AG04449 (cell line): ENCODE results near the gene NSF.
"Not testable (repeated sequence)": the region's sequence is repeated elsewhere in the genome, so short reads cannot be mapped to it uniquely, and the experiment has no call there.

Experiments used
- CTCF ChIA-PET: fragments of 350-600 bp; formaldehyde crosslinking; extraction: SDS; loops from one replicate; lab custom pipeline; 2021; ENCODE audit warnings: antibody characterized with exemption; lab: Yijun Ruan, JAX
- POLR2A ChIA-PET: fragments of 400-600, 350-600 bp; formaldehyde crosslinking; extraction: SDS; loops from one replicate; lab custom pipeline; 2020; ENCODE audit warnings: antibody characterized with exemption, inconsistent platforms; lab: Yijun Ruan, JAX
- DNase-seq: peaks from one replicate; pipeline ENCODE4 v3.0.0-alpha.2; 2010; ENCODE audit warnings: low read depth, low spot score
- H3K4me3 ChIP-seq: 2 replicates; pipeline ENCODE4 v1.5.1; 2011; ENCODE audit warnings: low read depth, mild to moderate bottlenecking, control low read depth, low read length

NSF gene

GRCh38 chr17:46590157-46591146 is at the start of gene NSF:
NSF (plus strand) TSS chr17:46590669; CDS start chr17:46590776, 107 bp downstream.
- POLR2A ChIA-PET, DNase-seq, CTCF ChIA-PET, H3K4me3 ChIP-seq: not testable (repeated sequence)

- H3K4me3 ChIP-seq, DNase-seq, CTCF ChIA-PET, POLR2A ChIA-PET: not testable (repeated sequence)
These were observed 41.9 kb upstream of the NSF start for GRCh38 chr17:46548607-46549006.

DNA sequence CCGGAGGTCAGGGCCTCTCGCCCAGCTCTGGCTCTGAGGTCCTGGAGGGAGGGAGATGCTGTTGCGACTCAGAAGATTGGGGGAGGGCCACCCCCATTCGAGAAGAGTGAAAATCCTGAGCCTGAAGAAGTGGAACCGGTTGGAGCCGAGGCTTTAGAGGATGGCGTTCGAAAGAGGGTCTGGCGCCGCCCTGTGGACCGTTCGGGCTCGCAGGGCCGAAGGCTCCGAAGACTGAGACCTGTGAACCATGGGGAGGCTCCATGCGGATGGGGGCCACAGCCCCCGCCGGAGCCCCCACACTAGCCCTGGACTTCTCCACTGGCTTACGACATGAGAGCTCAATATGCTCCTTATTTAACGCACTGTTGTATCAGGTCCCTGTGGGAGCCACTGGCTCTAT is 31.3 kb upstream of the NSF start:
- H3K4me3 ChIP-seq, DNase-seq, CTCF ChIA-PET, POLR2A ChIA-PET: not testable (repeated sequence)

DNA sequence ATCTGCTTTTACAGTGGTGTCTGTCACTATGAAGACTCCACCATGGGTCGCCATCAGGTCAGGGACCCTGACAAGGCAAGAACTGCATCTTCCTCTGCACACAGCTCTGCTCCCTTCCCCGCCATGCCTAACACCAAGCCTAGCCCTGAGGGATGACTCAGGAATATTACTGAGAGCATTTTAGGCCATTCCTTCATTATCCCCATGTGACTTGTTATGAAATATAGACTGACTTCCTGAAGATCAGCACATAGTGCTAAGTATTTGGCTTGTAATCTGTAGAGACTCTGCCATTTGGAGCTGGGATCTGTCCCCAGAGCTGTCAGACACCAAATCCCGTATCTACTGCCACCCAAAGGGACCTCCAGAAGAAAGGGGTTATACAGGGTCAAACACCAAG is 30.4 kb upstream of the NSF start:
- DNase-seq, H3K4me3 ChIP-seq, POLR2A ChIA-PET, CTCF ChIA-PET: not testable (repeated sequence)

- POLR2A ChIA-PET, H3K4me3 ChIP-seq, CTCF ChIA-PET: not testable (repeated sequence)
These were observed 24.2 kb upstream of the NSF start for GRCh38 chr17:46566284-46566683.

DNA sequence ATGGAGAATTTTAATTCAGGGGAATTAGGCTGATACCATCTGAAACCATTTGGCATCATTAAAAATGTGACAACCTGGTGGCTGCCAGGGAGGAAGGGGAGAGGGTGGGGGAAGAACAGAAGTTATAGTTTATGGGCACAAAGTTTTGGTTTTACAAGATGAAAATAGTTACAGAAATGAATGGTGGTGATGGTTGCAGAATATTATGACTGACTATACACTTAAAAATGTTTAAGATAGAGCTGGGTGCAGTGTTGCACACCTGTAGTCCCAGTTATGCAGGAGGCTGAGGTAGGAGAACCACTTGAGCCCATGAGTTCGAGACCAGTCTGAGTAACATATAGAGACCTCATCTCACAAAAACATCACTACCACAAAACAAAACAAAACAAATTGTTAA is 23.5 kb upstream of the NSF start:
- POLR2A ChIA-PET, H3K4me3 ChIP-seq, DNase-seq, CTCF ChIA-PET: not testable (repeated sequence)

More at GRCh38 chr17:46566284-46566683, 24.2 kb upstream of the NSF start:
- DNase-seq = not testable (repeated sequence)

- H3K4me3 ChIP-seq, POLR2A ChIA-PET, DNase-seq, CTCF ChIA-PET: not testable (repeated sequence)
These were observed 18.7 kb upstream of the NSF start for GRCh38 chr17:46571796-46572195.

DNA sequence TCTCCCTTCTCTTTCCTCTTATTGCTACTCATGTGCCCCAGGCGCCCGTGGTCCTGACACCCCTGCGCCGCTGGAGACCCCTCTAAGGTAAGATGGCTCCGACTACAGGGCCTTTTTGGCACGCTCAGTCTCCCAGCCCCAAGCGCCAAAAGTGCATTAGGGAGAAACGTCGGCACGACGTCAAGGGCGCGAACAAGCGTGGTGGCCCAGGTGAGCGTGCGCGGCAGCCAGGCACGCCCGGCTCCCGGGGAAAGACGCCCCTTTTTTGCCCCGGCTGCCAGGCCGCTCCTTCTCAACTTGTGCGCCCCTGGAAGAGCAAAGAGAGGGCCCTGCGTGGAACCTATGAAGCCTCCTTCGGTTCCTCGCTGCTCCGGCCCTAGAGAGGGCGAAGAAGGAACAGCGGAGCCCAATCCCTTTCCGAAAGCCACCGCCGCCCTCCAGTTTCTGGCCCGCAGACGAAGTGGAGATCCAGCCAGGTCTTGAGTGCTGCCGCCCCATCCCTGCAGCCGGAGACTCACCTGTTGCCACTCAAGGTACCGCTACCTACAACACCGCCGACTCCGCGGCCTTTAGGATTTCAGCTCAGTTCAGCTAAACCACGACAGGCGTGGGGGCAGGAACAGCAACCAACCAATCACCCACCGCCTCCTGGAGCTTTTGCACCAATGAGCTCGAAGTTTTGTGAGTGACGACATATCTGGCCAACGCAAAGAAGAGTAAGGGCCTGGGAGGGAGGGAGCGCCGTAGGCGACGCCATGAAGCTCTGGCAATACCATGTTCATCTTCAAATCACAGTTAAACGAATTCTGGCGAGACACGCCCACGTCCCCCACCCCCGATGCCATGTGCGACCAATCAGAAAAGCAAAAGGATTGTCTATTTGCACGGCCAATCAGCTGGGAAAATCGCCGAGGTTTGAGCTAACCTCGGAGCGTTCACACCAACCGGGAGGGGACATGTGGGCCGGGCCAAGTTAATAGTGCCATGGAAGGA is 11.1 kb upstream of the NSF start, which contains the start of gene ARL17A:
Gene ARL17A, minus strand, starts transcription at position 609 of the 993 bp plus-strand sequence. CDS start 3,369 bp downstream, outside the sequence.
- H3K4me3 ChIP-seq, CTCF ChIA-PET, POLR2A ChIA-PET, DNase-seq: not testable (repeated sequence)

DNA sequence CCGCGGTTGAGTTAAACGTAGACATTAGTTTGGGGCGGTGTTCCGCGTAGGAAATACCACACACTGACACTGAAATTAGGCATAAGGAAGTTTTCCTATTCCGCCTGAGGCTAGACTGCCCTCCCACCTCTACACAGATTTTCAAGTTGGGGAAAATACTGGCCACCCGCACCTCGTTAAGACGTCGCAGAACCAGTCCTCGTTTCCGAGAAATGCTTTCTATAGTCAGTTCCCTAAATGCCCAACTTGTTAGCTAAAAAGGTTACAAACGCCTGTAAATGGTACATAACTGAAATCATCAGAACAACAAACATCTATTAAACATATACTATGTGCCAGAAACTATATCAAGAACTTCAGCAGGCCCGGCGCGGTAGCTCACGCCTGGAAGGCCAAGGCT is 10.4 kb upstream of the NSF start:
- DNase-seq, POLR2A ChIA-PET, CTCF ChIA-PET, H3K4me3 ChIP-seq: not testable (repeated sequence)

- DNase-seq, CTCF ChIA-PET, H3K4me3 ChIP-seq, POLR2A ChIA-PET: not testable (repeated sequence)
These were observed 5.0 kb upstream of the NSF start for GRCh38 chr17:46585444-46585843.

DNA sequence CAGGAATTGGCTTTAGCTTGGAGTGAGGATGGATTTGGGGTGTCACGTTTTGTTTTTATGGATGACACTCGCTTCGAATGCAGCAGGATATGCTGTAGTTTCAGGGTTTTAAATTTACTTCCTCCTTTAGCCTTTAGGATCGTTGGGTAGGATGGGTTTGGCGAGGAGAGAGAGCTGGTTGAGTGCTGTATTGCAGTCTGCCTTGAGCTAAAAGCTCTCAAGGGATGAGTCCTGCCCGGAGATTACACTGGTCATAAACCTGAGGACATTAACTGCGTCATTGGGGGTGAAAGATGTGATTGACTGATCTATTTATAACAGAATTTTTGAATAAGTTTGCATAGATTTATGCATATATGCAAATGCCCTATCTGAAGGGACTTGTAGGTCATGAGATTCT is 863 bp downstream of the NSF start:
- H3K4me3 ChIP-seq, POLR2A ChIA-PET, CTCF ChIA-PET, DNase-seq: not testable (repeated sequence)

GRCh38 chr17:46598344-46598931 is 8.0 kb downstream of the NSF start:
- H3K4me3 ChIP-seq, DNase-seq, POLR2A ChIA-PET, CTCF ChIA-PET: not testable (repeated sequence)

DNA sequence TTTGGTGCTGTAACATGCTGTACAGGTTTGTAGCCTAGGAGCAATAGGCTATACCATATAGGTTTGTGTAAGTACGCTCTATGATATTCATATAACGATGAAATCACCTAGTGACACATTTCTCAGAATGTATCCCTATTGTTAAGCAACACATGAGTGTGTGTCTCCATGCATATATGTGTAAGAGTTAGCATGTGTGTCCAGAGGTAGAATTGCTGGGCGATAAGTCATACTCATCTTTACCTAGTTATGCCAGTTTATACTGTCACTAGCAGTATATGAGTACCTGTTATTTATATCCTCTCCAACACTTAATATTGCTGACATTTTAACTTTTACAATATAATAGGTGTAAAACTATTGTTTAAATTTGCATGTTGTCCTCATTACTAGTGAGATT is 10.3 kb downstream of the NSF start:
- CTCF ChIA-PET = not testable (repeated sequence)

DNA sequence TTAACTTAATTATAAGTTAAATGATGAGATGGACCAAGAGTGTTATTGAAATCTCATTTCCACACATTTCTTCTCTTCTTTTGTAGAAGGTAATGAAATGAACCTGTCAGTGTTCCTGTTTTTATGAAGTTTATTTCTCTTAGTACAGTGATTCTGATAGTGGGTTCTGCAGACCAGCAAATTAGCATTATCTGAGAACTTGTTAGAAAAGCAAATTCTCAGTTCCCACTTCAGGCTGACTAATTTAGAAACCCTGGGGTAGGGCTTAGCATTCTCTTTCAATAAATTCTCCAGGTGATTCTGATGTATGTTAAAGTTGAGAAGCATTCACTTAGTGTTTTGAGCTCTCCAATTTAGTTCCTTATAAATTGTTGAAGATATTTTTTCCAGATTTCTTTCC is 12.7 kb downstream of the NSF start:
- POLR2A ChIA-PET, DNase-seq, CTCF ChIA-PET, H3K4me3 ChIP-seq: not testable (repeated sequence)

More for the DNA sequence above, 10.3 kb downstream of the NSF start:
- POLR2A ChIA-PET, DNase-seq, H3K4me3 ChIP-seq: not testable (repeated sequence)

GRCh38 chr17:46611304-46611703 is 20.8 kb downstream of the NSF start:
- DNase-seq, POLR2A ChIA-PET, H3K4me3 ChIP-seq, CTCF ChIA-PET: not testable (repeated sequence)

- DNase-seq, POLR2A ChIA-PET, H3K4me3 ChIP-seq, CTCF ChIA-PET: not testable (repeated sequence)
These were observed 23.4 kb downstream of the NSF start for GRCh38 chr17:46613876-46614275.
